Transverse colon (tissue), 3 donors: ENCODE measurements around the gene QSOX2.

Experiments used
- EP300 ChIP-seq: sonication (generic); formaldehyde crosslinking; IDR thresholded peaks from one replicate; pipeline ENCODE4 v1.6.1; 2017; ENCODE audit warnings: antibody characterized with exemption, low read depth
- TF ChIP-seq, protein P1 (sequence below), 5 experiments: fragments of 200-600 bp in 3 of 5; fragments of 450-650 bp in 2 of 5; sonication (generic) in 3 of 5; IDR thresholded peaks; 1 replicate in 2 of 5; 2 replicates in 3 of 5; pipeline ENCODE4 v1.5.1; 2016 to 2017; ENCODE audit warnings: antibody characterized with exemption in 5 of 5, inconsistent platforms in 3 of 5, mild to moderate bottlenecking in 2 of 5, moderate library complexity in 1 of 5

DNA sequence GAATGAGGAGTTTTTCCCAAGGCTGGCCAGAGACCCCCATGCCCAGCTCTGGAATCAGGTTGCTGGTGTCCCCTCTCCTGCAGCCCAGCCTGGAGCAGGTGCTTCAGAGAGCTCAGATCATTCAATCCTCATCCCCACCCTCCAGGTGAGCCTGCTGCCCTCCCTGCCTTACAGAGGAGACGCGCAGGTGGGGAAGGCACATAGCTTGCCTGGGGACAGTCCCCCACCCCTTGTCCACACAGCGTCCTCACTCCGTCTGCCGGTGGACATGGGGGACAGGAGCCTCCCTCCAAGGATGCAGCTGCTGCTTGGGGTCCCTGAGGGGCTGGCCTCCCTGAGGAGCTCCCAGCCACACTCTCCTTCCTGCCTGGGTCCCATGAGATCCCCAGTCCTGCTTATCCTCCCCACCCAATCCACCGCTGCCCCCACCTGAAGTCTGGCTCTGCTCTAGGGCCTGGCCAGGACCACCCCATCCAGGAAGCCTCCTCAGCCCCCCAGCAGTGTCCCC, 17.1 kb upstream of the QSOX2 start:
- no peak for TF ChIP-seq EP300
- TF ChIP-seq, protein P1, sequence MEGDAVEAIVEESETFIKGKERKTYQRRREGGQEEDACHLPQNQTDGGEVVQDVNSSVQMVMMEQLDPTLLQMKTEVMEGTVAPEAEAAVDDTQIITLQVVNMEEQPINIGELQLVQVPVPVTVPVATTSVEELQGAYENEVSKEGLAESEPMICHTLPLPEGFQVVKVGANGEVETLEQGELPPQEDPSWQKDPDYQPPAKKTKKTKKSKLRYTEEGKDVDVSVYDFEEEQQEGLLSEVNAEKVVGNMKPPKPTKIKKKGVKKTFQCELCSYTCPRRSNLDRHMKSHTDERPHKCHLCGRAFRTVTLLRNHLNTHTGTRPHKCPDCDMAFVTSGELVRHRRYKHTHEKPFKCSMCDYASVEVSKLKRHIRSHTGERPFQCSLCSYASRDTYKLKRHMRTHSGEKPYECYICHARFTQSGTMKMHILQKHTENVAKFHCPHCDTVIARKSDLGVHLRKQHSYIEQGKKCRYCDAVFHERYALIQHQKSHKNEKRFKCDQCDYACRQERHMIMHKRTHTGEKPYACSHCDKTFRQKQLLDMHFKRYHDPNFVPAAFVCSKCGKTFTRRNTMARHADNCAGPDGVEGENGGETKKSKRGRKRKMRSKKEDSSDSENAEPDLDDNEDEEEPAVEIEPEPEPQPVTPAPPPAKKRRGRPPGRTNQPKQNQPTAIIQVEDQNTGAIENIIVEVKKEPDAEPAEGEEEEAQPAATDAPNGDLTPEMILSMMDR (IDR thresholded peaks at IDR 0.05): no peak
